ENCODE data around the gene NUP85.
"Not testable (repeated sequence)": the region's sequence is repeated elsewhere in the genome, so short reads cannot be mapped to it uniquely, and the experiment has no call there.

The NUP85 gene

GRCh38 chr17:75270218-75270965 is 64.9 kb downstream of the NUP85 start:
- peak; percentile 67 for DNase-seq

- no peak for DNase-seq
Observed at GRCh38 chr17:75270966-75271232, 65.4 kb downstream of the NUP85 start, which contains the start of gene MIF4GD. TSS of gene MIF4GD (minus strand) at chr17:75271231. CDS start at chr17:75270195, 1,036 bp downstream.

DNA sequence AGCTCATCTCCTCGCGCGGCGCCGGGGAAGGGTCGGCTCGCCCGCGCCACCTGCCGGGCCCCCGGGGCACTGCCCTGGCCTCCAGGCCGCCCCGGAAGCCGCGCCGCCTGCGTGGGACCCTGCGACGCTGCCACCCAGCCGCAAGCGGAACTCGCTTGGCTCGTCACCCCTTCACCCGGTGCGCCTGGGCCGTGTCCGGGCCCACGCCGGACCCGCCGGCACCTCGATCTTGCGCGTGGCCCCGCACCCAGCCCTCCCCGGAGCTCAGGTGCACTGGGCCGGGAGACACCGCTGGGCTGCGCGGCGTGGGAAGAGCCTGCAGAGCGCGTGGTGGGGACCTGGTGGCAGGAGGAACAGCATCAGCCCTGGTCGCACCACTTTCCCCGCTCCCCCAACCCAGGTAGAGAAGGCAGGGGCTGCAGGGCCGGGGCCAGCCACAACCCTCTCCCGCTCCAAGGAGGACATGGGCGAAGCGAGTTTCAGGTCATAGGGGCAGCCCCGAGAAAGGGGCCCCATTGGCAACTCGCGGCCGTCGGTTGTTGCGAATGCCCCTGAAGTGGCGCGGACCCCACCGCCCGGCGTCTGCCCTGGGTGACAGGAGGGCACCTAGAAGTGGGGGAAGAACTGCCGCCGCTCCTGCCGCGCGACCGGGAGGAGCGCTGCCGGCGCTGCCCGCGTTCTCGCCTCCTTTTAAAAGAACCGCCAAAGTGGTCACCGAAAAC is 65.9 kb downstream of the NUP85 start:
- DNase-seq: peak; percentile 75

- DNase-seq: peak; percentile 27
Observed at GRCh38 chr17:75271955-75272847, 66.7 kb downstream of the NUP85 start.

DNA sequence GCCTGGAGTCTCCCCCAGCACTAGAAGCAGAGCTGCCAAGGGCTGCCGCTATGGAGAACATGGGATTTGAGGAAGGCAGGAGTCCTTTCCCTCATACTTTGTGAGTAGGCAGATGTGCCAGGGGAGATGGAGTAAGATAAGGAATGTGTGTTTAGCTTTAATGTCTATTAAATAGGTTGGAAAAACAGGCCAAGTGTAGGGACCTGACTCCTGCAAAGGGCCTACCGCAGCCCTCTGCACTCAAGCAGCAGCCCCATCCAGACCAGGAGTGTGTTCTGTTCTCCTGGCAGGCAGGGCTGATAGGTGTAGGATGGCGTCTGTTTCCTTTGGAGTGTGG is 67.3 kb downstream of the NUP85 start:
- no peak for DNase-seq

DNA sequence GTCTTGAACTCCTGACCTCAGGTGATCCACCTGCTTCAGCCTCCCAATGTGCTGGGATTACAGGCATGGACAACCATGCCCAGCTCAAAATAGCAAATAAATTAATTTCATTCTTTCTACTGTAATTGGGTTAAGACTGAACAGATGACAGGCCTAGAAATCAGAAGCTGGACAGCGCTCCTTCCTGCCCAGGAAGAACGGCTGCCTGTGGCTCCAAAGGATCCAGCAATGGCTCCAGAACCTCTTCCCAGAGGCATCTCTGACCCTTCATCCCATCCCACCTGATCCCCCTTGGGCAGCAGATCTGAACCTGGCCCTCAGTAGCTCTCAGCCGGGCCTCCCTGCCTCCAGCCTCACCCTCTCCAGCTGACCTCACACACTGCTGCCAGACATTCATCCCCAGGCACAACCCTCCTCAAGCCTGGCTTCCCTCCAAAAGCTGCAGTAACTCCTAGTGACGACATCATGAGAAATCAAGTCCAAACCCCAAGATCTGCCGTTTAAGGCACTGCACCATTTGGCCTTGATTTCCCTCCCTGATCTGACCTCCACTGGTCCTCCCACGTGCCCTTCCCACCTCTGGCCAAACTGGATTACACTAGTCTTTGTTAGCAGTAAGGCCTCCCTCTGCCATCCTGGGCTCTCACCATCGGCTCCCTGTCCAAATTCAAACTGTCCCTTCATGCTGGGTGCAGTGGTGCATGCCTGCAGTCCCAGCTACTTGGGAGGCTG is 68.7 kb downstream of the NUP85 start:
- DNase-seq: peak; percentile 61

DNA sequence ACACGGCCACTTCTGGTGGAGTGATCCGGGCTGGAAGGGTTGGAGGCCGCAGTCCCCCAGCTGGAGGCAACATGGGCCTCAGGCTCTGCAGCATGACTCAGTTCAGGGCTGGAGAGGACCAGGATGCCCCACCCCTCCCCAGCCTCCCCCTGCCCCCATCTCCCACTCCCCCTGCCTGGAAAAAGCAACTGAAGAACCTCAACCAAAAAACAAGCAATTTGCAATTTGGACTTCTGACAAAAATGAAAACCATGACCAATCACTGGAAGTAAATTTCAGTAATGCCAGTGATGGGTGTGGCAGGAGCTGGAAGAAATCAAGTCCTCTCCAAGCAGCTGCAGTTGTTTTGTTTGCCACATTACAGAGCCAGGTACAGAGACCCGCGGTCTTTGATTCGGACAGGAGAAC is 72.2 kb downstream of the NUP85 start:
- peak; percentile 51 for DNase-seq

- DNase-seq: not testable (repeated sequence)
Observed at GRCh38 chr17:75280189-75280588, 74.7 kb downstream of the NUP85 start.

GRCh38 chr17:75285123-75285522 is 79.6 kb downstream of the NUP85 start:
- no peak for DNase-seq

Data from fibroblast of skin of right biceps (primary cell).